Measurements from ENCODE around the gene HS6ST1.

Gene HS6ST1

GRCh38 chr2:128298286-128298685 is 20.4 kb downstream of the HS6ST1 start:
- DNase-seq (ENCODE audit: low spot score) = no peak

- DNase-seq (ENCODE audit: low spot score) = no peak
Measured at GRCh38 chr2:128293870-128294455, 24.7 kb downstream of the HS6ST1 start.

GRCh38 chr2:128293426-128293755 is 25.3 kb downstream of the HS6ST1 start:
- DNase-seq (ENCODE audit: low spot score) = no peak

GRCh38 chr2:128292599-128293425 is 25.9 kb downstream of the HS6ST1 start:
- no peak for DNase-seq (ENCODE audit: low spot score)

- no peak for DNase-seq (ENCODE audit: low spot score)
Measured at GRCh38 chr2:128291844-128292598, 26.6 kb downstream of the HS6ST1 start.

GRCh38 chr2:128291161-128291843 is 27.4 kb downstream of the HS6ST1 start:
- DNase-seq (ENCODE audit: low spot score) = no peak

GRCh38 chr2:128290356-128290755 is 28.3 kb downstream of the HS6ST1 start:
- DNase-seq (ENCODE audit: low spot score) = no peak

- no peak for DNase-seq (ENCODE audit: low spot score)
Measured at GRCh38 chr2:128289439-128289838, 29.2 kb downstream of the HS6ST1 start.

GRCh38 chr2:128288781-128289180 is 29.9 kb downstream of the HS6ST1 start:
- no peak for DNase-seq (ENCODE audit: low spot score)

GRCh38 chr2:128287780-128288735 is 30.6 kb downstream of the HS6ST1 start:
- DNase-seq (ENCODE audit: low spot score) = no peak

GRCh38 chr2:128286905-128287779 is 31.5 kb downstream of the HS6ST1 start:
- no peak for DNase-seq (ENCODE audit: low spot score)

- DNase-seq (ENCODE audit: low spot score) = no peak
Measured at GRCh38 chr2:128286011-128286721, 32.5 kb downstream of the HS6ST1 start.

- DNase-seq (ENCODE audit: low spot score) = no peak
Measured at GRCh38 chr2:128285329-128285931, 33.2 kb downstream of the HS6ST1 start.

- DNase-seq (ENCODE audit: low spot score) = no peak
Measured at GRCh38 chr2:128284841-128285240, 33.8 kb downstream of the HS6ST1 start.

- DNase-seq (ENCODE audit: low spot score) = no peak
Measured at GRCh38 chr2:128284037-128284441, 34.6 kb downstream of the HS6ST1 start.

- no peak for DNase-seq (ENCODE audit: low spot score)
Measured at GRCh38 chr2:128282976-128283810, 35.5 kb downstream of the HS6ST1 start.

GRCh38 chr2:128282246-128282975 is 36.3 kb downstream of the HS6ST1 start:
- DNase-seq (ENCODE audit: low spot score) = no peak

GRCh38 chr2:128281852-128282245 is 36.8 kb downstream of the HS6ST1 start:
- no peak for DNase-seq (ENCODE audit: low spot score)

All from Ammon's horn (tissue), 1 donor.